Measurements from ENCODE around the gene CHST15. TPM values are rescaled to one million over a fixed set of nuclear protein-coding genes. Genes with fewer than 3 reads are reported as not detected.
"Not testable (repeated sequence)": the region's sequence is repeated elsewhere in the genome, so short reads cannot be mapped to it uniquely, and the experiment has no call there.

Gene CHST15
- polyA plus RNA-seq, 5 donors, result 11.4 to 16.6 (median 14.5) TPM

DNA sequence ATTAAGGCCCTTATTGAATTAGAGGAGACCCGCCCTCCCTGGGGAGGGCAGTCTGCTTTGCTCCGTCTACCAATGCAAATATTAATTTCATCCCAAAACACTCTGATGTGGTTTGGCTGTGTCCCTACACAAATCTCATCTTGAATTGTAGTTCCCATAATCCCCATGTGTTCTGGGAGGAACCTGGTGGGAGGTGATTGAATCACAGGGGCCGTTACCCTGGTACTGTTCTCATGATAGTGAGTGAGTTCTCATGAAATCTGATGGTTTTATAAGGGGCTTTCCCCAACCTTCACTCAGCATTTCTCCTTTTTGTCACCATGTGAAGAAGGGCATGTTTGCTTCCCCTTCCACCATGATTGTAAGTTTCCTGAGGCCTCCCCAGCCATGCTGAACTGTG is 7.3 kb upstream of the CHST15 start:
- not testable (repeated sequence) for DNase-seq

DNA sequence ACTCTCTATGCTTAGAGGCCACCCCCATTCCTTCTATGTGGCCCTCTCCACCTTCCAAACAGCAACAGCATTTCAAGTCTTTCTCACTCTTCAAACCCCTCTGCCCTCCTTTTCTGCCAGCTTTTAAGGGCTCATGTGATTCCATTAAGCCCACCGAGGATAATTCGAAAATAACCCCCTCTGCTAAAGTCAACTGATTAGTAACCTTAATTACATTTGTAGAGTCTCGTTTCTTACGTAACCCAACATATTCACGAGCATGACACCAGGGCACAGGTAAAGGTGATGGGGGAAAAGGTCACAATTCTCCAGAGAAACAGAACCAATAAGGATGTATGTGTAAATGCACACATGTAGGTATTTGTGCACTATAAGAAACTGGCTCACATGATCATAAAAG is 6.7 kb upstream of the CHST15 start:
- DNase-seq, result no peak

- DNase-seq, result no peak
Observed at GRCh38 chr10:124099604-124100003, 6.2 kb upstream of the CHST15 start.

DNA sequence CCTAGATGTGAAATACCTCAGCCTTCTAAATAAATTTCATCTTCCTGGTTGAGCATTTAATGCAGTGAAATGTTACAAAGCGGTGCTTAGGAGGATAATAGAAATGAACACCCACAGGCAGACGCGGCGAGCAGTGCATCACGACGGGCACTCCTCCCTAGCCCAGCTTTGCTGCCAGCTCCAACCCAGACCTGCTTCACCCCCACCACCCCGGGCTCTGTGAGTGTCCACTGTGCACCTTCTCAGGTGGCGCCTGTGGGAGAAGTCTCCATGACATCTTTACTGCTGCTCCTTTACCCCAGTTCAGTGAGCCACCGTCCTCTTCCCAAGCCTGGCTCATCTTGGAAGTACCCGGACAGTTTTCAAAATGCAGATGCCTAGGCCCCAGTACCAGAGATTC is 5.2 kb upstream of the CHST15 start:
- no peak for DNase-seq

DNA sequence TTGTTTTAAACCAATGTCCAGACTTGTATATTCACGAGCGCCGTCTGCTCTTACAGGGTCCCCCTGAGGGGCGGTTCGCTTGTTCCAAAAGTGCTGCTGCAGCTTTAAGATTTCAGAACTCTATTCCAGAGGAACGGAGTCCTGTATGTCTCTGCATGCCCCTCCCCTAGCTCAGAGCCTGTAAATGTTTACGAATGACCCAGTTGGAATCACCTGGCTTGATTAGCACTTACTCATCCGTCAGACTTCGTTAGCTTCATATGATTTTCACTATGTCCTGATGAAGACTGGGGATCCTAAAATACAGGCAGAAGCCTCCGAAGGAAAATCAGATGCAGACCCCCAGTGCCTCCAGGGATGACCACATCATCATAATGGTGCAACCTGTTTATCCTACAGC is 4.5 kb upstream of the CHST15 start:
- DNase-seq, result no peak

GRCh38 chr10:124096494-124096893 is 3.1 kb upstream of the CHST15 start:
- no peak for DNase-seq

- not testable (repeated sequence) for DNase-seq
Observed at GRCh38 chr10:124095801-124096200, 2.4 kb upstream of the CHST15 start.

GRCh38 chr10:124095096-124095495 is 1.7 kb upstream of the CHST15 start:
- no peak for DNase-seq

DNA sequence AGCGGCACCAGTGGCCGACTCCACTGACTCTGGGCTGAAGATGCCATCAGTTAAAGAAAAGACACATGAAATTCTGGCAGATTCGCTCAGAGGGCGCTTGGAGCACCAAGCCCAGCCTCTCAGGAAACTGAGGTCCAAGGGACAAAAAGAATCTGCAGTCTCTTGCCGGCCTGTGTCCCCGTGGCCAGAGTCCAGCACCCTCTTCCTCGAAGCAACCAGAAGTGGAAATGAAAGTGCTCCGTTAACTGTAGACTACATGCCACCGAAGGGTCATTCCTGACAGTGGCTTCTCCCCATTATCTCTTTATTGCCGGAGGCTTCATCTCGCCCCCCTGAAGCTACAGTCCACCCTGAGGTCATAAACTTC is 1.0 kb upstream of the CHST15 start:
- DNase-seq, result no peak

DNA sequence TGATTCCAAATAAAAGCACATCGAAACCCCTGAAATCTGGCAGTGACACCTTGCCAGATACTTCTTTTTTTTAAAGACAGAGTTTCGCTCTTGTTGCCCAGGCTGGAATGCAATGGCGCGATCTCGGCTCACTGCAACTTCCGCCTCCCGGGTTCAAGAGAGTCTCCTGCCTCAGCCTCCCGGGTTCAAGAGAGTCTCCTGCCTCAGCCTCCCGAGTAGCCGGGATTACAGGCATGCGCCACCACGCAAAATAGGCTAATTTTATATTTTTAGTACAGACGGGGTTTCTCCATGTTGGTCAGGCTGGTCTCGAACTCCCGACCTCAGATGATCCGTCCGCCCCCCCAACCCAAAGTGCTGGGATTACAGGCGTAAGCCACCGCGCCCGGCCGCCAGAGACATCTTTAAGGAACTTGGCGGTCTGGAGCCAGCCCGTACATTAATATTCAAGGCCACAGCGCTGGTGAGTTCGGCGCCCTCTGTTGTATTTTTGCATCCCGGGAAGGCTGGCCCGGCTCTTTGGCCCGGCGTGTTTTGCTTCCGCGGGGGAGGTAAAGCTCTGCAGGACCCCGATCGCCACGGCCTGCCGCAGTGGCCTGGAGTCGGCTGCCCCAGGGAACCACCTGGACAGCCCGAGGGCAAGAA is 498 bp upstream of the CHST15 start:
- not testable (repeated sequence) for DNase-seq

DNA sequence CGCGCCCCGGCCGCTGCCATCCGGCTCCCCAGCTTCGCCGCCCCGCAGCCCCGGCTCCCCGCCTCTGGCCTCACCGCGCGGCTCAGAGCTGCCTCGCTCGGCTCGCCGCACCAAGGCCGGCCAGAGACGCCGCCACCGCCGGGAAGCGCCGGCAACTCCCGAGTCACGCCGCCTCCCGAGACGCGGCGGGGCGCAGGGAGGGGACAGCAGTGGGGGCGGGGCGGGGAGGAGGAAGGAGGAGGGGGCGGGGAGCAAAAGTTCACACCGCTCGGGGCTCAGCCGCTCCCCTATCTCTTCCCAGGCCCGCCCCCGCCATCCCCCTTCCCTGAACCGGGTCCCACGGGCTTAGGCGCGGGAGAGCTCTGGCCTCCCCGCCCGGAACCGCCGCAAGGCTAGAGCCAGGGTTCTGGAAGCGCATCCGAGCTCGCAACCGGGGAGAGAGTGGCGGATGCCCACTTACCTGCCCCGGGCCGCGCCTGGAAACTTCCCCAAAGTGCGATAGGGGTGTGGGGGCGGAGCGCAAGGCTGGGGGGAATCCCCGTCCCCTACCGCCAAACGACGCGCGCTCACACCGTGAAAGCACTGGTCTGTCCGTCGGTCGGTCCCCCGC is 1.0 kb downstream of the CHST15 start:
- no peak for DNase-seq

- DNase-seq, result no peak
Observed at GRCh38 chr10:124091646-124092249, 1.6 kb downstream of the CHST15 start.

DNA sequence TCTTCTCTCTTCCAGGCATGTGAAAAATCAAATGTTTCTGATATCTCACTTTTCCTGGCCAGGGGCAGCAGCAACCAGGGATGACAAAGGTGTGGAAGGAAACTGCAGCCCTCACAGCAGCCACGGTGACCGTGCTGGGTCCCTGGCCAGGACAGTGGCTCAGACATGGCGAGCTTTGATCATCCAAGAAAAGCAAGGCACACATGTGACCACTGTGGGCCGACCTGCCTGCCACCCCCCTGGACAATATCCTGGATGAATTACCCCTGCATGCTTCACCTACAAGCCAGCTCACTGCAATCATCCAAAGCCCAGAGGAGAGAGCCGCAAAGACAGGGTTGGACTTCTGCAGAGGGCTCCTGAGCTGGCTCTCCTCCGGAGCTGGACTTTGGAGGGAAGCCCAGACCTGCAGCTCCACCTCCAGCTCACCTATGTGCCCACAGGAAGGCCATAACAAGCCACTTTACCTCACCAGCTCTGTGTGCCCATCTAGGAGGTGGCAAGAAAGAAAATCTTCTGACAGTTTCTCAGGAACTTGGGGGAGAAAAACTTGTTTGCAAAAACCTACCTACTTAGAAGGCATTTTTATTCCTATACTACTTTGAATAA is 2.7 kb downstream of the CHST15 start:
- DNase-seq, result no peak

DNA sequence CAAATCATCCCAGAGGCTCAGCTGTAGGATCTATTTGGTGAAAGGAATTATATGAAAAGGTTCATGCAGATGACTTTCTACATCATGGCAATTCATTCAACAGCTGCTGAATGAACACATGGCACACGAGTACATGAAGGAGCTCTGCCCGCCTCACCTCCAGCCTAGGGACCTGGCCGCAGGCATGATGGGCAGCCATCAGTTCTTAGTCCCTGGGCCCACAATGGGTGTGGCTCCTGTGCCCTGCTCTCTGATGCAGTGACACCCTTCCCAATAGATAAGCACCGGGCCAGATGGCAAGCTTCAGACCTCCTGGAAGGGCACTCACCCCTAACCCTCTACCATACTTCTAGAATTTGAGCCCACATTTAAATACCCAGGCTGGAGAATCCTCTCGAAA is 3.5 kb downstream of the CHST15 start:
- no peak for DNase-seq

DNA sequence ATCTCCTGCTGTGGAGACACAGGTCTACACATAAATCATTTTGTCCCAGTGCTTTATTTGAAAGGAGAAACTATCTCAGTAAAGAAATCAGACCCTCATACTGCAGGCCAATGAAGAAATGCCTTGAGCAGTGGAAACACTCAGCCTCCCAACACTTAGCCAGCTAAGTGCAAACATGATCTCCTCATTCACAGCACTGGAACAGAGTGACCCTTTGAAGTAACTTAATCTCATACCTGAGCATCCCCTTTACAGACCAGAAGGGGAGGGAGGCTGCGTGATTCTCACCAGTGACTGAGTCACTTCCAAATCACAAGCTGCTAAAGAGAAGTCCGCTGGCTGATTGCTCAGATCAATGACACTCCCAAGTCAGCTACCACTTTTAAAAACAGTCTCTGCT is 4.5 kb downstream of the CHST15 start:
- DNase-seq, result no peak

DNA sequence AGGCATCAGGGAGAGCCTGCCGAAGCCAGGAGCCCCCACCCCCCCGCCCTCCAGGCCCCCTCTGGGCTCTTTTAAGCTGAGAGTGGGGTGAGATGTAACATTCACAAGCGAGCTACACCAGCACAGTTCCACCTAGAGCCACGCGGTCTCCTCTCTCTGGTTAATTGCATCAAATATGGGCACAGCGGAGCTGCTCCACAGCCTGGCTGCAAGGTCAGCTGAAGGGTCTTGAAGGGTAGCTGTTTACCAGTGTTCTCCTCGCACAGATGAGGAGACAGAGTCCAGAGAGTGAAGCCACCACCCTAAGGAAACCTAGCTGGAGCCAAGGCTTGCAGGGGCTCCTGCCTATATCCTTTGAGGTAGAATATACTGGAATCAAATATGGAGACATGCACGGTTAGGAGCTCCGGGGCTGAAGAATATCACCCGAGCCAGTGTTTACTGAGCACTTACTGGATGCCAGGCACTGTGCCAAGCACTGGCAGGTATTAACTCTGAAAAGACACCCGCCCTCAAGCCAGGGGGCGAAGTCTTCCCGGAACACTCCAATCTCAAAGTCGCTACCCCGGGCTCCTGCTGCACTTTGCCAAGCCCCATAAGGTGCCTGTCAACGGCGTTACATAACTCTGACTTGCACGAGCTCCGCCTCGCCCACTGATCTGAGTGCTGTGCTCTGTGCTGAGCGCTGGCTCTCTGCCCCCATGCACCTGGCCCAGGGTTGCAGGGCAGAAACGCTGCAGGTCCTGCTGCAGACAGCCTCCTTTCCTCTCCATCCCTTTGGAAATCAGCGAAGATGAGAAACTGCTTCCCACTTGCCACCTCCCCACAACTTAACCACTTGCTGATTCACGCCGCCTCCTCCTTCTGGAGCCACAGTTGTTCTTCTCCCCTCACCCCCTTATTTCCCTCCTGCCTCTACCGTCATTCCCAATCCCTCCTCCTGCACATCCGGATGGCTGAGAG is 5.4 kb downstream of the CHST15 start:
- DNase-seq, result no peak

- DNase-seq, result no peak
Observed at GRCh38 chr10:124086787-124087671, 6.4 kb downstream of the CHST15 start.

- DNase-seq, result no peak
Observed at GRCh38 chr10:124086097-124086710, 7.2 kb downstream of the CHST15 start.

GRCh38 chr10:124085680-124086079 is 7.7 kb downstream of the CHST15 start:
- DNase-seq, result no peak

DNA sequence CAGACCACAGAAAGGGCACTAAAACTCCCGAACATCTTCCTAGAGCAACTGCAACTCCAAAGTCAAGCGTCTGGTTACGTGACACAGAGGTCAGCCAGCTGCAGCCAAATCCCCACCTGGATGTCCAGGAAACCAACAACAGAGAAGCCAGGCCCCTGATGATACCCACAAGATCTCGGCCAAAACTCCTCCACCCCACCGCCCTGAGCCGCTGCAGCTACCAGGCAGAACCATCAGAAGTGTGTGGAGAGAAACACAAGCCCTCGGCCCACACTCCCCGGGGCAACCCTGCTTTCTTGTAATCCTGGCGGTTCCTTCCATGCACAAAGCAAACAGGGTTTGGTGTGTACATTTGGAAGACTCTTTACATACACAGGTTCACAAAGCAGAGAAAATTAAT is 8.7 kb downstream of the CHST15 start:
- DNase-seq, result no peak

Data from right lung (tissue), 5 donors.